ENCODE measurements around the gene HECTD2. TPM values are rescaled to one million over a fixed set of nuclear protein-coding genes. Genes with fewer than 3 reads are reported as not detected.

Gene HECTD2
- total RNA-seq, 1 experiment from 2014 or later: 11.5 TPM

DNA sequence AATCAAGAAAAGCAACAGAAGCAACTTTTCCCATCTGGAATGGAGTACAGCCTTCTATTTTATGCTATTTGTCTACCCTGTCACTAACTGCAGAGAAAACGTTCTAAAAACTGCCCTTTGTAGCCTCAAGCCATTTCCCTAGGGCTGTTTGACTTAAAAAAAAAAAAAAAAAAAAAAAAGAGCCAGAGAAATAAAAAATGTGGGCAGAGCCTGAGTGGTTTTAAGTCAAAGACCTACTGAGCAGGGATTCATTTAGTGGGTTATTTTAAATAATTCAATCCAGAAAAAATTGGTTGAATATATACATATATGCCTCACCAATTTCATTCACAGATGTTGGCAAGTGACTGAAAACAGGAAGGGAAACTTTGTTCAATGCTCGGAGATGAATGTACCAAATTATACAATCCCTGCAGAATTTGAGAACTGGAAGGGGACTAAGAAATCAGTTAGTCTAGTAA, 147.5 kb downstream of the HECTD2 start:
- Histone ChIP-seq H3K9me3 (ENCODE audit: control insufficient read depth, insufficient read depth, low read depth, low read length) (no peaks in the 10 kb centered on the region), H3K36me3 (ENCODE audit: control insufficient read depth, insufficient read depth, low read length) (no peaks in the 10 kb centered on the region), H3K4me1 (ENCODE audit: control insufficient read depth, insufficient read depth, low read length) (no peaks in the 10 kb centered on the region), H3K27me3 (ENCODE audit: control insufficient read depth, insufficient read depth, low read length) (no peaks in the 10 kb centered on the region), H3K4me3 (ENCODE audit: low read depth in 2 of 2, low read length in 2 of 2) (no peak overlapping the region), H3K27ac (ENCODE audit: low read length) (no peak overlapping the region)
- CTCF ChIA-PET: no interaction called here
- in situ Hi-C loops (cut with HindIII; ENCODE audit: low pct_unique_long_range_greater_than_20kb, low sequenced_read_pairs): no loop called here
- no peak for DNase-seq (ENCODE audit: low read depth, low spot score)
- no peak for ATAC-seq
- BruUV-seq (replicated peaks): no TSS peak
- POLR2A ChIA-PET: no interaction called here
- TF ChIP-seq, protein P1, sequence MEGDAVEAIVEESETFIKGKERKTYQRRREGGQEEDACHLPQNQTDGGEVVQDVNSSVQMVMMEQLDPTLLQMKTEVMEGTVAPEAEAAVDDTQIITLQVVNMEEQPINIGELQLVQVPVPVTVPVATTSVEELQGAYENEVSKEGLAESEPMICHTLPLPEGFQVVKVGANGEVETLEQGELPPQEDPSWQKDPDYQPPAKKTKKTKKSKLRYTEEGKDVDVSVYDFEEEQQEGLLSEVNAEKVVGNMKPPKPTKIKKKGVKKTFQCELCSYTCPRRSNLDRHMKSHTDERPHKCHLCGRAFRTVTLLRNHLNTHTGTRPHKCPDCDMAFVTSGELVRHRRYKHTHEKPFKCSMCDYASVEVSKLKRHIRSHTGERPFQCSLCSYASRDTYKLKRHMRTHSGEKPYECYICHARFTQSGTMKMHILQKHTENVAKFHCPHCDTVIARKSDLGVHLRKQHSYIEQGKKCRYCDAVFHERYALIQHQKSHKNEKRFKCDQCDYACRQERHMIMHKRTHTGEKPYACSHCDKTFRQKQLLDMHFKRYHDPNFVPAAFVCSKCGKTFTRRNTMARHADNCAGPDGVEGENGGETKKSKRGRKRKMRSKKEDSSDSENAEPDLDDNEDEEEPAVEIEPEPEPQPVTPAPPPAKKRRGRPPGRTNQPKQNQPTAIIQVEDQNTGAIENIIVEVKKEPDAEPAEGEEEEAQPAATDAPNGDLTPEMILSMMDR (IDR thresholded peaks at IDR 0.05): no peak
- TF ChIP-seq POLR2AphosphoS5 (IDR thresholded peaks at IDR 0.05; ENCODE audit: low read depth, low read length) (no peak), TCF7L2 (IDR thresholded peaks at IDR 0.05; ENCODE audit: low read depth, low read length) (no peak), SIN3A (IDR thresholded peaks at IDR 0.05; ENCODE audit: borderline replicate concordance, insufficient read depth, low read depth, low read length) (no peak)
- TF ChIP-seq, protein P2, sequence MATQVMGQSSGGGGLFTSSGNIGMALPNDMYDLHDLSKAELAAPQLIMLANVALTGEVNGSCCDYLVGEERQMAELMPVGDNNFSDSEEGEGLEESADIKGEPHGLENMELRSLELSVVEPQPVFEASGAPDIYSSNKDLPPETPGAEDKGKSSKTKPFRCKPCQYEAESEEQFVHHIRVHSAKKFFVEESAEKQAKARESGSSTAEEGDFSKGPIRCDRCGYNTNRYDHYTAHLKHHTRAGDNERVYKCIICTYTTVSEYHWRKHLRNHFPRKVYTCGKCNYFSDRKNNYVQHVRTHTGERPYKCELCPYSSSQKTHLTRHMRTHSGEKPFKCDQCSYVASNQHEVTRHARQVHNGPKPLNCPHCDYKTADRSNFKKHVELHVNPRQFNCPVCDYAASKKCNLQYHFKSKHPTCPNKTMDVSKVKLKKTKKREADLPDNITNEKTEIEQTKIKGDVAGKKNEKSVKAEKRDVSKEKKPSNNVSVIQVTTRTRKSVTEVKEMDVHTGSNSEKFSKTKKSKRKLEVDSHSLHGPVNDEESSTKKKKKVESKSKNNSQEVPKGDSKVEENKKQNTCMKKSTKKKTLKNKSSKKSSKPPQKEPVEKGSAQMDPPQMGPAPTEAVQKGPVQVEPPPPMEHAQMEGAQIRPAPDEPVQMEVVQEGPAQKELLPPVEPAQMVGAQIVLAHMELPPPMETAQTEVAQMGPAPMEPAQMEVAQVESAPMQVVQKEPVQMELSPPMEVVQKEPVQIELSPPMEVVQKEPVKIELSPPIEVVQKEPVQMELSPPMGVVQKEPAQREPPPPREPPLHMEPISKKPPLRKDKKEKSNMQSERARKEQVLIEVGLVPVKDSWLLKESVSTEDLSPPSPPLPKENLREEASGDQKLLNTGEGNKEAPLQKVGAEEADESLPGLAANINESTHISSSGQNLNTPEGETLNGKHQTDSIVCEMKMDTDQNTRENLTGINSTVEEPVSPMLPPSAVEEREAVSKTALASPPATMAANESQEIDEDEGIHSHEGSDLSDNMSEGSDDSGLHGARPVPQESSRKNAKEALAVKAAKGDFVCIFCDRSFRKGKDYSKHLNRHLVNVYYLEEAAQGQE (IDR thresholded peaks at IDR 0.05; ENCODE audit: insufficient read depth in 1 of 2, low read depth in 2 of 2, low read length in 1 of 2): no peak
- intact Hi-C loops (cut with micrococcal nuclease; ENCODE audit: unreplicated experiment): no loop called here

GRCh38 chr10:91558473-91558872, 148.3 kb downstream of the HECTD2 start:
- no TSS peak for BruUV-seq (replicated peaks)
- no peak for ATAC-seq
- ChIA-PET CTCF (interaction anchor here (0.6 kb wide), 2 partner anchors 14 to 75 kb away, joined by 4 to 6 read pairs; partner anchors contain the start of gene PPP1R3C), POLR2A (no interaction called here)
- Histone ChIP-seq H3K36me3 (ENCODE audit: control insufficient read depth, insufficient read depth, low read length) (no peaks in the 10 kb centered on the region), H3K4me1 (ENCODE audit: control insufficient read depth, insufficient read depth, low read length) (no peaks in the 10 kb centered on the region), H3K27me3 (ENCODE audit: control insufficient read depth, insufficient read depth, low read length) (no peaks in the 10 kb centered on the region), H3K9me3 (ENCODE audit: control insufficient read depth, insufficient read depth, low read depth, low read length) (no peaks in the 10 kb centered on the region), H3K27ac (ENCODE audit: low read length) (no peak overlapping the region), H3K4me3 (ENCODE audit: low read depth in 2 of 2, low read length in 2 of 2) (no peak overlapping the region)
- in situ Hi-C loops (cut with HindIII; ENCODE audit: low pct_unique_long_range_greater_than_20kb, low sequenced_read_pairs): no loop called here
- no peak for DNase-seq (ENCODE audit: low read depth, low spot score)
- TF ChIP-seq, protein P1 (IDR thresholded peaks at IDR 0.05): no peak
- no peak for TF ChIP-seq SIN3A (IDR thresholded peaks at IDR 0.05; ENCODE audit: borderline replicate concordance, insufficient read depth, low read depth, low read length)
- TF ChIP-seq POLR2AphosphoS5 (IDR thresholded peaks at IDR 0.05; ENCODE audit: low read depth, low read length): no peak
- TF ChIP-seq, protein P2 (IDR thresholded peaks at IDR 0.05; ENCODE audit: insufficient read depth in 1 of 2, low read depth in 2 of 2, low read length in 1 of 2): no peak
- TF ChIP-seq TCF7L2 (IDR thresholded peaks at IDR 0.05; ENCODE audit: low read depth, low read length): no peak
- intact Hi-C loops (cut with micrococcal nuclease; ENCODE audit: unreplicated experiment): no loop called here
